Measurements from ENCODE around the gene CABYR. TPM values are rescaled to one million over a fixed set of nuclear protein-coding genes. Genes with fewer than 3 reads are reported as not detected.

Gene CABYR
- polyA plus RNA-seq (ENCODE audit: insufficient read length in 4 of 4): 1 to 10 TPM; 5.1 to 7.5 (median 6.9) TPM

GRCh38 chr18:24138789-24139616 lies at the start of gene CABYR:
TSS of gene CABYR (plus strand) at chr18:24139062. CDS start at chr18:24143115, 4,053 bp downstream.
- DNase-seq (ENCODE audit: low read depth in 4 of 4, low spot score in 3 of 4): peak in 3 of 4 donors; percentile 50 to 57 (median 53)

DNA sequence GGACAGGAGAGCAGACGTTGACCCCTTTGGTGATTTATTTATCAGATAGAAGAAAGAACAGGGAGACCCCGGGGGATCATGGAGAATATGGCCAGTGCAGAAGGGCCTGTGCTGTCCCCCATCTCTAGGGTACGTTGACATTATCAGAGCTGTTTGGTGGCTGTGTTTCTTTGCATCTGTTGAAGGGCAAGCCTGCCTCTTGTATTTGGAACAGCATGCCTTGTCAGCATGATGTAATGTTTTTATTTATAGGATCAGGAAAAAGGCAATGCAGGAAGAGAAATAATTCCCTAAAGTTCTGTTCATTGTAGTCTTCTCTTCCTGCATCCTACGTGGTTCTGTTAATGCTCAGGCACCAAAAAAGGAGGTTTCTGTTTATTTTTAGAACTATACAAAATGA lies 49.8 kb upstream of the CABYR start:
- DNase-seq (ENCODE audit: low read depth in 4 of 4, low spot score in 3 of 4): no peak

DNA sequence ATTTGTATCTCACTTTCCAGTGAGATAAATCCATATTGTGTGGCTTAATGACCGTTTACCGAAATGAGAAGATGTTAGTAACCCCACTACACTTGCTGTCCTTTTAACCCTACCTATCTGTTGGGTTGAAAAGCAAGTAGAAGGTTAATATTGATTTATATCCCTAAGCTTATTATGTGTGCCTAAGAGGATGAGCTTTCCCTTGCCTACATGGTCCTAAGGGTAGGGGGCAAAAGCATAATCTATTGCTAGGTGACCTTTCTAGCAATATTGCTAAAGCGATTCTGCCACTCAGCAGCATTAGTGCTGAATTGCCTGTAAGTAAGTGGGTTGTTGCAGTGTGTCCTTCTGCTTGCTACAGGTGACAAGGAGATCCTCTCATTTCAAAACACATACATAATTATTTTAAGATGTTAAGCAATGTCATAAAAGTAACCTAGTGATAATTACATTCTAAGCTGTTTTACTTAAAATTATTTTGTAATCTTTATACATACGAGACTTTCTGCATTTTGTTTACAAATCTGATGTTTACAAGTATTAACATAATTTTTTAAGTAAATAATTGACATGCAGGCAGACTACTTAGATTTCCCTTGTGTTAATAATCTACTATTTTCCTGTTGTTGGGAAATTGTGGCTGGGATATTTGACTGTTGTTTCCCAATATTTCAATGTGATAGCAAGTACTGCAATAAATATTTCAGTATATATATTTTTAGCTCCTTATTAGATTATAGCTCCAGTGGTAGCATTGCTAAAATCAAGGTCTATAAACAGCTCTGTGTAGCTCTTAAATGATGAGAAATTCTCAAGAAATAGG lies 49.1 kb upstream of the CABYR start:
- DNase-seq (ENCODE audit: low read depth in 4 of 4, low spot score in 3 of 4): no peak

DNA sequence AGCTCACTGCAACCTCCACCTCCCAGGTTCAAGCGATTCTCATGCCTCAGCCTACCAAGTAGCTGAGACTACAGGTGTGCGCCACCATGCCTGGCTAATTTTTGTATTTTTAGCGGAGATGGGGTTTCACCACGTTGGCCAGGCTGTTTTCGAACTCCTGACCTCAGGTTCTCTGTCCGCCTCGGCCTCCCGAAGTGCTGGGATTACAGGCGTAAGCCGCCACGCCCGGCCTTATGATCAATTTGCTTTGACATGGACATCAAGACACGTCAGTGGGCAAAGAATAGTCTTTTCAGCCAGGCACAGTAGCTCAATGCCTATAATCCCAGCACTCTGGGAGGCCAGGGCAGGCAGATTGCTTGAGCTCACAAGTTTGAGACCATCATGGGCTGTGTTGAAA lies 48.0 kb upstream of the CABYR start:
- no peak for DNase-seq (ENCODE audit: low read depth in 4 of 4, low spot score in 3 of 4)

GRCh38 chr18:24094561-24094960 lies 44.3 kb upstream of the CABYR start:
- DNase-seq (ENCODE audit: low read depth in 4 of 4, low spot score in 3 of 4): no peak

GRCh38 chr18:24095976-24096375 lies 42.9 kb upstream of the CABYR start:
- DNase-seq (ENCODE audit: low read depth in 4 of 4, low spot score in 3 of 4): no peak

- no peak for DNase-seq (ENCODE audit: low read depth in 4 of 4, low spot score in 3 of 4)
Observed at GRCh38 chr18:24103320-24104021, 35.4 kb upstream of the CABYR start.

GRCh38 chr18:24104486-24104885 lies 34.4 kb upstream of the CABYR start:
- no peak for DNase-seq (ENCODE audit: low read depth in 4 of 4, low spot score in 3 of 4)

DNA sequence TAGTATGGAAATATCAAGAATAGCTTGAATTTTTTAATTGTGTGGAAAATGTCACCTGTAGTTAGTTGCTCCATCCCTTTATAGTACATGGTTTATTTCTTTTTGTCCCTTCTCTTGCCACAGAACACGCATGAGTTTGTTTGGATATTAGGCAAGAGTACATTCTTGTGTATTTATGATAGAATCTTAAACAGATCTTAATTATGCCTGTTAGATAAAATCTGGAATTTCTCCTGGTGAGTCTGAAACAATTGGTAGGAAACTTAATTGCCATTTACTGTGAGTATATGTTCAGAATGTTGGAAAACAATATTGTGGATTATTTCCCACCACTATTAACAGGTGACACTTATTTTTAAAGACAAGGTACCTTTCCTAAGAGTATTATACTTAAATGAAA lies 30.2 kb upstream of the CABYR start:
- DNase-seq (ENCODE audit: low read depth in 4 of 4, low spot score in 3 of 4): no peak

GRCh38 chr18:24111936-24112335 lies 26.9 kb upstream of the CABYR start:
- no peak for DNase-seq (ENCODE audit: low read depth in 4 of 4, low spot score in 3 of 4)

DNA sequence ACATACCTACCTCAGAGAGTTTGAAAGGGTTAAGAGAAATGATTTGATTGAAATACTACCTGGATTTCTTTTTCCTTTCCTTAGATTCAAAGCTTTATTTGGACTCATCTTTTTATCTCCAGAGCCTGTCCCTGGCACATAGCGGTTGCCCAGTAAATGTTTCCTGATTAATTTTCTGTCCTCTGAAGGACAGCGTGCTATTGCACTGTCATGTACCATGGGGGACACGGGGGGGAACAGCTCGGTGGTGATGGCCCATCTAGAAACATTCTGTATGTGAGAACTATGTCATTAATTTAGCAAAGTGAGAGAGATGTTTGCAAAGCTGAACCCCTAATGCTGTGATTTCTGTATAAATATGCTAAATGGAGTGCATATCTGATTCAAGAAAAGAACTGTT lies 26.4 kb upstream of the CABYR start:
- no peak for DNase-seq (ENCODE audit: low read depth in 4 of 4, low spot score in 3 of 4)

DNA sequence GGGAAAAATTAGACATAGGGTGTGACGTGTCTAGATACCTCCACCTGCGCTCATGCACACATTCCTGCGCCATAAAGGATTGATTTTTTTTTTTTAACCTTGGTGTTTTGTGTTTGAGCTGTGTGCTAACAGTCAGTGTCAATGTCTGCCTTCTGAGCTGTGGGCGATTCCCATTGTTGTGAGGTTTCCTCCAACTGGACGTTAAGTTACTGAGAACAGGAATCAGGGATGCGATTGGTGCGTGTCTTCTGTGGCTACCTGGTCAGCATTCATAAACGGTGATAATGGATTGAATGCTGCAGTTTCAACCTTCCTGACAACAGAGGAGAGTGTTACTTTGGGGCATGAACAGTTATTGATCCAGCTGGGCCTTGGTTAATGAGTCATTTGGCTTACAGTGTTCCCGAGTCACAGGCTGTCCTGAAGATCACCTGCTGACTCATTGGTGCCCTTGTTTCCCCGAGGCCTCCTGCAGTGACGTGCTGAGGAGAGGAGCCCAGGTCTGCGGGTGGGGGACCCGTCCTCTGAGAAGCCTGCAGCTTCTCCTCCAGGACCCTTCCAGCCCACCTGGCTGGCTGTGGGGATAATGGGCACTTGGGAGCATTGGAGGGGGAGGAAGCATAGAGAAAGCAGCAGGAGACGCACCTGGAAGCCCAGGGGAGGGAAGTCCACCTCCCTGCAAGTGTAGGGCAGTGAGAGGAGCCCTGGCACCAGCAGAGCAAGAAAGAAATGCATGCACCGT lies 25.8 kb upstream of the CABYR start:
- DNase-seq (ENCODE audit: low read depth in 4 of 4, low spot score in 3 of 4): no peak

DNA sequence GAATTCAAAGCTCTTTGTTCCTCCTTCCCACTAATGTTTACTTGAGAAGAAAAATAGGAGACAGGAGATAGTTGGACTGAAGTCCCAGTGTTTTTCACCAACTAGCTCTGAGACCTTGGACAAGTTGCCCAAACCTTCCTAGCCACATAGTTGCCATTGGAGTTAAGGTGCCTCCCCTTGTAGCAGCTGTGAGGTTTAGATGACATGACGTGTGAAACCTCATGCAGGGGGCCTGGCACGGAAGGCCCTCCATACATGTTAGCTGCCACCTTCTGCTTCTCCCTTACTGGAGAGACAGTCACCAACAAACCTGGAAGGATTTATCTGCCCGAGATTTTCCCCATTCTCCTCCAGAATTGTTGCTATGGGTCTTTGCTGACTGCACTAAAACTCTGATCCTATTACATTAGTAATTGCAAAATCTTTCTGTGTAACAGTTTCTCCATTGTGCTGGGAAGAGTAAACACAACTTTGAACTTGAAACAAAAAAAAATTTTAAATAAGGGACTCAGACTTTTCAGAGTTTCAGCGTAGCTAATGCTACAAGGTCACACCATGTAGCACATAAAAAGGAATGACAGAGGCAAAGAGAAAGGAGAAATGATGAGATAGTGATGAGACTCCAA lies 23.8 kb upstream of the CABYR start:
- no peak for DNase-seq (ENCODE audit: low read depth in 4 of 4, low spot score in 3 of 4)

DNA sequence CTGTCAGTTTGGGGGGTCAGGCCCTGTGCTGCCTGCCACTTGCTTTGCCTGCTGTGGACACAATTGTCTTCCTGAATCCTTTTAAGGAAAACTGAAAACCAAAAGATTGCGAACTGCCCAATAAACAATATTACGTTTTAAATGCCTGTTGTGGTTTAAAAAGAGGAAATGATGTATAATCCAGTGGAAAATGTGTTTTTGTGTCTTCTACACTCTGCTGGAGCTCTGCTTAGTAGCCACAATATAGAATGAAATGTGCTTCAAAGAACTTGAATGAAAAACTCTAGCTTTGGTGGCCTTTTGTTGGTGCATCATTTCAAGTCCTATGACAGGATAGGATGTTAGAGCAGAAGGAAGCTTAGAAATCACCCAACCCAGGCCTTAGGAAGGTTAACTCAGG lies 23.2 kb upstream of the CABYR start:
- no peak for DNase-seq (ENCODE audit: low read depth in 4 of 4, low spot score in 3 of 4)

GRCh38 chr18:24118750-24119577 lies 19.9 kb upstream of the CABYR start:
- DNase-seq (ENCODE audit: low read depth in 4 of 4, low spot score in 3 of 4): peak in 3 of 4 donors; percentile 44 to 63 (median 47)

GRCh38 chr18:24120676-24121075 lies 18.2 kb upstream of the CABYR start:
- DNase-seq (ENCODE audit: low read depth in 4 of 4, low spot score in 3 of 4): no peak

- no peak for DNase-seq (ENCODE audit: low read depth in 4 of 4, low spot score in 3 of 4)
Observed at GRCh38 chr18:24121625-24122024, 17.2 kb upstream of the CABYR start.

DNA sequence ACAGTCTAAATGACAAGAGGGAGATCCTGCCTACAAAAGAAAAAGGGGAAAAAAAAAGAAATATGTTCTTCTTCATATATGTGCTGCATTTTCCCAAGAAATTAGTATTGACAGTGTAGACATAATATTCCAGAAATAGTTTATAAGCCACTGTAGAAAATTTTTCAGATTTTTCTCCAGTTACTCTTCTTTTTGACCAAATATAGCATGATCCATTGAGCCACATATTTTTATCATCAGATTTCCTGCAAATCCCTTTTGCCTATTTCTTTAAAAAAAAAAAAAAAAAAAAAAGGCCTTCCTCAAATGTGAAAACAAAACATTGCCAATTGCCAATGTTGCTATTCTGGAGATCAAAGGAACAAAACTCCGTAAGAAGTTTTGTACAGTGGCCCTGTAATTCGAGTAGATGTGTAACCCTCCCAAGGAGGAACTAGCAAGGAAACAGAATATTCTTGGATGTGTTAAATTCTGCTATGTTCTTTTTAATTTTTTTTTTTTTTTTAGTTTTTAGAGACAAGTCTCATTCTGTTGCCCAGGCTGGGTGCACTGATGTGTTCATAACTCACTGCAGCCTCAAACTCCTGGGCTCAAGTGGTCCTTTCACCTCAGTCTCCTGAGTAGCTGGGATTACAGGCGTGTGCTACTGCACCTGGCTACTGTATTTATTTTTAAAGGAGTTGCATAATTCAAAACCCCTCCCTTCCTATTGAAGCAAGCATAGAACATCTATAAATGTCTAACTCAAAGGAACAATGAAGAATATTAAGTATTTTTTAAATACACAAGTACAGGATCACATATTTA lies 12.5 kb upstream of the CABYR start:
- no peak for DNase-seq (ENCODE audit: low read depth in 4 of 4, low spot score in 3 of 4)

All from left renal pelvis (tissue), 4 donors.